ENCODE results near the gene STAC. TPM values are rescaled to one million over a fixed set of nuclear protein-coding genes. Genes with fewer than 3 reads are reported as not detected.

The STAC gene
- total and polyA plus RNA-seq, 5 donors from 2014 or later: 0.59 to 1.0 (median 0.76) TPM

GRCh38 chr3:36546226-36546625 is 165.9 kb downstream of the STAC start:
- Histone ChIP-seq H3K27ac (ENCODE audit: insufficient read depth, low read length, poor library complexity, severe bottlenecking) (no peak overlapping the region), H3K9me3 (ENCODE audit: control insufficient read depth in 2 of 2, low read length in 2 of 2) (no peaks in the 10 kb centered on the region), H3K4me3 (ENCODE audit: low read depth, low read length) (no peak overlapping the region), H3K4me1 (ENCODE audit: control insufficient read depth, insufficient read depth, low read length, poor library complexity, severe bottlenecking) (no peaks in the 10 kb centered on the region), H3K36me3 (ENCODE audit: control insufficient read depth, insufficient read depth, low read length) (no peaks in the 10 kb centered on the region), H3K27me3 (ENCODE audit: control insufficient read depth, insufficient read depth, low read length) (no peaks in the 10 kb centered on the region)
- Mint-ChIP-seq H3K27ac (no peak overlapping the region), H3K27me3 (no peaks in the 10 kb centered on the region), H3K4me3 (no peak overlapping the region), H3K36me3 (no peaks in the 10 kb centered on the region), H3K9me3 (peaks cover 0 to 4% (median 0%) of the 10 kb centered on the region in 7 donors), H3K4me1 (no peaks in the 10 kb centered on the region)
- ATAC-seq (ENCODE audit: low read depth in 2 of 2) (no peak), DNase-seq (no peak)

GRCh38 chr3:36548712-36549111 is 168.4 kb downstream of the STAC start:
- H3K27me3 Mint-ChIP-seq: no peaks in the 10 kb centered on the region
- DNase-seq: no peak
- Histone ChIP-seq H3K27me3 (ENCODE audit: control insufficient read depth, insufficient read depth, low read length) (no peaks in the 10 kb centered on the region), H3K4me1 (ENCODE audit: control insufficient read depth, insufficient read depth, low read length, poor library complexity, severe bottlenecking) (no peaks in the 10 kb centered on the region), H3K4me3 (ENCODE audit: low read depth, low read length) (no peak overlapping the region), H3K9me3 (ENCODE audit: control insufficient read depth in 2 of 2, low read length in 2 of 2) (no peaks in the 10 kb centered on the region), H3K36me3 (ENCODE audit: control insufficient read depth, insufficient read depth, low read length) (no peaks in the 10 kb centered on the region), H3K27ac (ENCODE audit: insufficient read depth, low read length, poor library complexity, severe bottlenecking) (no peak overlapping the region)
- H3K4me3 Mint-ChIP-seq: no peak overlapping the region
- H3K27ac Mint-ChIP-seq: no peak overlapping the region
- no peaks in the 10 kb centered on the region for H3K4me1 Mint-ChIP-seq
- no peak for ATAC-seq (ENCODE audit: low read depth in 2 of 2)
- H3K36me3 Mint-ChIP-seq: no peaks in the 10 kb centered on the region
- H3K9me3 Mint-ChIP-seq: peaks cover 0 to 4% (median 1%) of the 10 kb centered on the region in 7 donors

- no peaks in the 10 kb centered on the region for H3K4me1 Mint-ChIP-seq
- Histone ChIP-seq H3K4me3 (ENCODE audit: low read depth, low read length) (no peak overlapping the region), H3K9me3 (ENCODE audit: control insufficient read depth in 2 of 2, low read length in 2 of 2) (no peaks in the 10 kb centered on the region), H3K27ac (ENCODE audit: insufficient read depth, low read length, poor library complexity, severe bottlenecking) (no peak overlapping the region), H3K4me1 (ENCODE audit: control insufficient read depth, insufficient read depth, low read length, poor library complexity, severe bottlenecking) (no peaks in the 10 kb centered on the region), H3K27me3 (ENCODE audit: control insufficient read depth, insufficient read depth, low read length) (no peaks in the 10 kb centered on the region), H3K36me3 (ENCODE audit: control insufficient read depth, insufficient read depth, low read length) (no peaks in the 10 kb centered on the region)
- no peak for ATAC-seq (ENCODE audit: low read depth in 2 of 2)
- no peak overlapping the region for H3K4me3 Mint-ChIP-seq
- DNase-seq: no peak
- no peak overlapping the region for H3K27ac Mint-ChIP-seq
- H3K9me3 Mint-ChIP-seq: peaks cover 0 to 3% (median 0%) of the 10 kb centered on the region in 7 donors
- no peaks in the 10 kb centered on the region for H3K27me3 Mint-ChIP-seq
- H3K36me3 Mint-ChIP-seq: no peaks in the 10 kb centered on the region
Observed at GRCh38 chr3:36557021-36557707, 176.9 kb downstream of the STAC start.

GRCh38 chr3:36557708-36558421 is 177.6 kb downstream of the STAC start:
- no peak for ATAC-seq (ENCODE audit: low read depth in 2 of 2)
- H3K36me3 Mint-ChIP-seq: no peaks in the 10 kb centered on the region
- no peaks in the 10 kb centered on the region for H3K4me1 ChIP-seq (ENCODE audit: control insufficient read depth, insufficient read depth, low read length, poor library complexity, severe bottlenecking)
- no peaks in the 10 kb centered on the region for H3K36me3 ChIP-seq (ENCODE audit: control insufficient read depth, insufficient read depth, low read length)
- H3K4me3 ChIP-seq (ENCODE audit: low read depth, low read length): no peak overlapping the region
- H3K27me3 Mint-ChIP-seq: no peaks in the 10 kb centered on the region
- no peak overlapping the region for H3K27ac ChIP-seq (ENCODE audit: insufficient read depth, low read length, poor library complexity, severe bottlenecking)
- no peak for DNase-seq
- H3K4me1 Mint-ChIP-seq: no peaks in the 10 kb centered on the region
- no peak overlapping the region for H3K27ac Mint-ChIP-seq
- peaks cover 0 to 3% (median 0%) of the 10 kb centered on the region in 7 donors for H3K9me3 Mint-ChIP-seq
- H3K9me3 ChIP-seq (ENCODE audit: control insufficient read depth in 2 of 2, low read length in 2 of 2): no peaks in the 10 kb centered on the region
- no peaks in the 10 kb centered on the region for H3K27me3 ChIP-seq (ENCODE audit: control insufficient read depth, insufficient read depth, low read length)
- H3K4me3 Mint-ChIP-seq: no peak overlapping the region

- Mint-ChIP-seq H3K36me3 (no peaks in the 10 kb centered on the region), H3K4me1 (no peaks in the 10 kb centered on the region), H3K27ac (no peak overlapping the region), H3K27me3 (no peaks in the 10 kb centered on the region), H3K4me3 (no peak overlapping the region), H3K9me3 (peaks cover 0 to 1% (median 0%) of the 10 kb centered on the region in 7 donors)
- Histone ChIP-seq H3K4me1 (ENCODE audit: control insufficient read depth, insufficient read depth, low read length, poor library complexity, severe bottlenecking) (no peaks in the 10 kb centered on the region), H3K4me3 (ENCODE audit: low read depth, low read length) (no peak overlapping the region), H3K9me3 (ENCODE audit: control insufficient read depth in 2 of 2, low read length in 2 of 2) (no peaks in the 10 kb centered on the region), H3K27me3 (ENCODE audit: control insufficient read depth, insufficient read depth, low read length) (no peaks in the 10 kb centered on the region), H3K27ac (ENCODE audit: insufficient read depth, low read length, poor library complexity, severe bottlenecking) (no peak overlapping the region), H3K36me3 (ENCODE audit: control insufficient read depth, insufficient read depth, low read length) (no peaks in the 10 kb centered on the region)
- no peak for ATAC-seq (ENCODE audit: low read depth in 2 of 2)
- no peak for DNase-seq
Observed at GRCh38 chr3:36558961-36559360, 178.7 kb downstream of the STAC start.

GRCh38 chr3:36560685-36561084 is 180.4 kb downstream of the STAC start:
- H3K27me3 Mint-ChIP-seq: no peaks in the 10 kb centered on the region
- H3K4me1 Mint-ChIP-seq: no peaks in the 10 kb centered on the region
- Histone ChIP-seq H3K9me3 (ENCODE audit: control insufficient read depth in 2 of 2, low read length in 2 of 2) (no peaks in the 10 kb centered on the region), H3K4me1 (ENCODE audit: control insufficient read depth, insufficient read depth, low read length, poor library complexity, severe bottlenecking) (no peaks in the 10 kb centered on the region), H3K4me3 (ENCODE audit: low read depth, low read length) (no peak overlapping the region), H3K27ac (ENCODE audit: insufficient read depth, low read length, poor library complexity, severe bottlenecking) (no peak overlapping the region), H3K27me3 (ENCODE audit: control insufficient read depth, insufficient read depth, low read length) (no peaks in the 10 kb centered on the region), H3K36me3 (ENCODE audit: control insufficient read depth, insufficient read depth, low read length) (no peaks in the 10 kb centered on the region)
- no peak for ATAC-seq (ENCODE audit: low read depth in 2 of 2)
- H3K27ac Mint-ChIP-seq: no peak overlapping the region
- H3K9me3 Mint-ChIP-seq: peaks cover 0 to 2% (median 0%) of the 10 kb centered on the region in 7 donors
- no peak for DNase-seq
- no peak overlapping the region for H3K4me3 Mint-ChIP-seq
- H3K36me3 Mint-ChIP-seq: no peaks in the 10 kb centered on the region

GRCh38 chr3:36561601-36562000 is 181.3 kb downstream of the STAC start:
- no peak for ATAC-seq (ENCODE audit: low read depth in 2 of 2)
- H3K4me1 ChIP-seq (ENCODE audit: control insufficient read depth, insufficient read depth, low read length, poor library complexity, severe bottlenecking): no peaks in the 10 kb centered on the region
- H3K36me3 ChIP-seq (ENCODE audit: control insufficient read depth, insufficient read depth, low read length): no peaks in the 10 kb centered on the region
- Mint-ChIP-seq H3K36me3 (no peaks in the 10 kb centered on the region), H3K27ac (no peak overlapping the region), H3K9me3 (peaks cover 0 to 2% (median 1%) of the 10 kb centered on the region in 7 donors), H3K27me3 (no peaks in the 10 kb centered on the region), H3K4me1 (no peaks in the 10 kb centered on the region), H3K4me3 (no peak overlapping the region)
- no peak overlapping the region for H3K4me3 ChIP-seq (ENCODE audit: low read depth, low read length)
- no peaks in the 10 kb centered on the region for H3K27me3 ChIP-seq (ENCODE audit: control insufficient read depth, insufficient read depth, low read length)
- H3K9me3 ChIP-seq (ENCODE audit: control insufficient read depth in 2 of 2, low read length in 2 of 2): no peaks in the 10 kb centered on the region
- no peak for DNase-seq
- no peak overlapping the region for H3K27ac ChIP-seq (ENCODE audit: insufficient read depth, low read length, poor library complexity, severe bottlenecking)

- Mint-ChIP-seq H3K4me3 (no peak overlapping the region), H3K27me3 (no peaks in the 10 kb centered on the region), H3K9me3 (peaks cover 0 to 8% (median 3%) of the 10 kb centered on the region in 7 donors), H3K36me3 (no peaks in the 10 kb centered on the region), H3K4me1 (no peaks in the 10 kb centered on the region), H3K27ac (no peak overlapping the region)
- no peaks in the 10 kb centered on the region for H3K36me3 ChIP-seq (ENCODE audit: control insufficient read depth, insufficient read depth, low read length)
- H3K4me1 ChIP-seq (ENCODE audit: control insufficient read depth, insufficient read depth, low read length, poor library complexity, severe bottlenecking): no peaks in the 10 kb centered on the region
- no peak for ATAC-seq (ENCODE audit: low read depth in 2 of 2)
- no peak for DNase-seq
- no peak overlapping the region for H3K27ac ChIP-seq (ENCODE audit: insufficient read depth, low read length, poor library complexity, severe bottlenecking)
- no peaks in the 10 kb centered on the region for H3K9me3 ChIP-seq (ENCODE audit: control insufficient read depth in 2 of 2, low read length in 2 of 2)
- no peak overlapping the region for H3K4me3 ChIP-seq (ENCODE audit: low read depth, low read length)
- H3K27me3 ChIP-seq (ENCODE audit: control insufficient read depth, insufficient read depth, low read length): no peaks in the 10 kb centered on the region
Observed at GRCh38 chr3:36562945-36563344, 182.6 kb downstream of the STAC start.

Data from CD4-positive, CD25-positive, alpha-beta regulatory T cell (primary cell).